ENCODE results near the gene MANBA. TPM values are rescaled to one million over a fixed set of nuclear protein-coding genes. Genes with fewer than 3 reads are reported as not detected.
A peak's percentile ranks its signal among the peaks of the same experiment; 100 is the strongest.

MANBA gene
- polyA plus RNA-seq, 2 of the 4 experiments (the other 2 are of a cell fraction) = 9.3 to 10.4 TPM

DNA sequence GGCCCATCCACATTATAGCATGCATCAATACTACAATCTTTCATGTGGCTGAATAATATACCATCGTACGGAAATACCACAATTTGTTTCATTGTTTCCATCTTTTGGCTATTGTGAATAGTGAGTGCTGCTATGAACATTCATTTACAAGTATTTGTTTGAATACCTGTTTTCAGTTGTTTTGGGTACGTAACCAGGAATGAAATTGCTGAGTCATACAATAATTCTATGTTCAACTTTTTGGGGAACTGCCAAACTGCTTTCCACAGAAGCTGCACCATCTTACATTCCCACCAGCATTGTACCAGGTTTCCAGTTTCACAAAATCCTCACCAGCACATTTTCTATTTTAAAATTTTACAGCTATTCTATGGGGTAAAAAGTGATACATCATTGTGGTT, 28.5 kb upstream of the MANBA start (continued):
- TF ChIP-seq, protein P1, sequence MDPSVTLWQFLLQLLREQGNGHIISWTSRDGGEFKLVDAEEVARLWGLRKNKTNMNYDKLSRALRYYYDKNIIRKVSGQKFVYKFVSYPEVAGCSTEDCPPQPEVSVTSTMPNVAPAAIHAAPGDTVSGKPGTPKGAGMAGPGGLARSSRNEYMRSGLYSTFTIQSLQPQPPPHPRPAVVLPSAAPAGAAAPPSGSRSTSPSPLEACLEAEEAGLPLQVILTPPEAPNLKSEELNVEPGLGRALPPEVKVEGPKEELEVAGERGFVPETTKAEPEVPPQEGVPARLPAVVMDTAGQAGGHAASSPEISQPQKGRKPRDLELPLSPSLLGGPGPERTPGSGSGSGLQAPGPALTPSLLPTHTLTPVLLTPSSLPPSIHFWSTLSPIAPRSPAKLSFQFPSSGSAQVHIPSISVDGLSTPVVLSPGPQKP (IDR thresholded peaks at IDR 0.05; ENCODE audit: low read depth, low read length) = no peak
- TF ChIP-seq, protein P2, sequence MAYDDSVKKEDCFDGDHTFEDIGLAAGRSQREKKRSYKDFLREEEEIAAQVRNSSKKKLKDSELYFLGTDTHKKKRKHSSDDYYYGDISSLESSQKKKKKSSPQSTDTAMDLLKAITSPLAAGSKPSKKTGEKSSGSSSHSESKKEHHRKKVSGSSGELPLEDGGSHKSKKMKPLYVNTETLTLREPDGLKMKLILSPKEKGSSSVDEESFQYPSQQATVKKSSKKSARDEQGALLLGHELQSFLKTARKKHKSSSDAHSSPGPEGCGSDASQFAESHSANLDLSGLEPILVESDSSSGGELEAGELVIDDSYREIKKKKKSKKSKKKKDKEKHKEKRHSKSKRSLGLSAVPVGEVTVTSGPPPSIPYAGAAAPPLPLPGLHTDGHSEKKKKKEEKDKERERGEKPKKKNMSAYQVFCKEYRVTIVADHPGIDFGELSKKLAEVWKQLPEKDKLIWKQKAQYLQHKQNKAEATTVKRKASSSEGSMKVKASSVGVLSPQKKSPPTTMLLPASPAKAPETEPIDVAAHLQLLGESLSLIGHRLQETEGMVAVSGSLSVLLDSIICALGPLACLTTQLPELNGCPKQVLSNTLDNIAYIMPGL (CRISPR knock-in tag; IDR thresholded peaks at IDR 0.05; ENCODE audit: borderline replicate concordance) = 0 out of 2 replicates have a peak, but pooled peaks have one; percentile 25
- TF ChIP-seq JUN (IDR thresholded peaks at IDR 0.05) (no peak), CEBPB (IDR thresholded peaks at IDR 0.05) (no peak), FOSB (CRISPR knock-in tag; IDR thresholded peaks at IDR 0.05) (no peak), ZNF302 (CRISPR knock-in tag; IDR thresholded peaks at IDR 0.05) (no peak), EHF (CRISPR knock-in tag; IDR thresholded peaks at IDR 0.05) (no peak), CBX8 (IDR thresholded peaks at IDR 0.05) (no peak)
- TF ChIP-seq, protein P3, sequence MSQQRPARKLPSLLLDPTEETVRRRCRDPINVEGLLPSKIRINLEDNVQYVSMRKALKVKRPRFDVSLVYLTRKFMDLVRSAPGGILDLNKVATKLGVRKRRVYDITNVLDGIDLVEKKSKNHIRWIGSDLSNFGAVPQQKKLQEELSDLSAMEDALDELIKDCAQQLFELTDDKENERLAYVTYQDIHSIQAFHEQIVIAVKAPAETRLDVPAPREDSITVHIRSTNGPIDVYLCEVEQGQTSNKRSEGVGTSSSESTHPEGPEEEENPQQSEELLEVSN (IDR thresholded peaks at IDR 0.05; ENCODE audit: borderline replicate concordance, low read depth) = no peak

DNA sequence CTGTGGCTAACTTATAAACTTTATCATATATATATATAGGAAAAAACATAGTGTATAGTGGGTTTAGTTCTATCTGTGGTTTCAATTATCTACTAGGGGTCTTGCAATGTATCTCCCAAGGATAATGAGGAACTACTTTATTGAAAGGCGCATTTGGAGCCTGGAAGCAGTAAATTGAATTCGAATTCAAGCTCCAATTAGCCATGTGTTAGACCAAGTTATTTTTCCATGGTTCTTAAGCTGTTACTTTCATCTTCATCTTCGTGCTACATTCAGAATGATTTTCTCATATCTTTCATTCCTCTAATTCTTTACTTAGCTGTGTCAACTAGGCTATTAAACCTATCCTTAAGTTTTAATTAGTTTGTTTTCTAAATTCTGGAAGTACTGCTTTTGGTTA, 27.2 kb upstream of the MANBA start:
- TF ChIP-seq, protein P4, sequence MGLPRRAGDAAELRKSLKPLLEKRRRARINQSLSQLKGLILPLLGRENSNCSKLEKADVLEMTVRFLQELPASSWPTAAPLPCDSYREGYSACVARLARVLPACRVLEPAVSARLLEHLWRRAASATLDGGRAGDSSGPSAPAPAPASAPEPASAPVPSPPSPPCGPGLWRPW (IDR thresholded peaks at IDR 0.05) = no peak
- TF ChIP-seq, protein P1 (IDR thresholded peaks at IDR 0.05; ENCODE audit: low read depth, low read length) = no peak
- no peak for TF ChIP-seq ZC3H11A (IDR thresholded peaks at IDR 0.05)
- no peak for TF ChIP-seq CBX2 (IDR thresholded peaks at IDR 0.05; ENCODE audit: borderline replicate concordance, low read depth)
- TF ChIP-seq, protein P5, sequence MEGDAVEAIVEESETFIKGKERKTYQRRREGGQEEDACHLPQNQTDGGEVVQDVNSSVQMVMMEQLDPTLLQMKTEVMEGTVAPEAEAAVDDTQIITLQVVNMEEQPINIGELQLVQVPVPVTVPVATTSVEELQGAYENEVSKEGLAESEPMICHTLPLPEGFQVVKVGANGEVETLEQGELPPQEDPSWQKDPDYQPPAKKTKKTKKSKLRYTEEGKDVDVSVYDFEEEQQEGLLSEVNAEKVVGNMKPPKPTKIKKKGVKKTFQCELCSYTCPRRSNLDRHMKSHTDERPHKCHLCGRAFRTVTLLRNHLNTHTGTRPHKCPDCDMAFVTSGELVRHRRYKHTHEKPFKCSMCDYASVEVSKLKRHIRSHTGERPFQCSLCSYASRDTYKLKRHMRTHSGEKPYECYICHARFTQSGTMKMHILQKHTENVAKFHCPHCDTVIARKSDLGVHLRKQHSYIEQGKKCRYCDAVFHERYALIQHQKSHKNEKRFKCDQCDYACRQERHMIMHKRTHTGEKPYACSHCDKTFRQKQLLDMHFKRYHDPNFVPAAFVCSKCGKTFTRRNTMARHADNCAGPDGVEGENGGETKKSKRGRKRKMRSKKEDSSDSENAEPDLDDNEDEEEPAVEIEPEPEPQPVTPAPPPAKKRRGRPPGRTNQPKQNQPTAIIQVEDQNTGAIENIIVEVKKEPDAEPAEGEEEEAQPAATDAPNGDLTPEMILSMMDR (IDR thresholded peaks at IDR 0.05) = no peak
- no peak for TF ChIP-seq CHD4 (IDR thresholded peaks at IDR 0.05; ENCODE audit: borderline replicate concordance)
- no peak for TF ChIP-seq NFE2L2 (conservative IDR thresholded peaks at IDR 0.05; ENCODE audit: low read length)
- TF ChIP-seq HOXB5 (CRISPR knock-in tag; IDR thresholded peaks at IDR 0.05) = no peak
- no peak for TF ChIP-seq FOXS1 (CRISPR knock-in tag; IDR thresholded peaks at IDR 0.05)
- no peak for TF ChIP-seq RAD21 (conservative IDR thresholded peaks at IDR 0.05 in 1 of 2, IDR thresholded peaks at IDR 0.05 in 1 of 2)
- no peak for TF ChIP-seq RCOR1 (IDR thresholded peaks at IDR 0.05; ENCODE audit: low read depth, low read length)
- no peak for TF ChIP-seq FOSL2 (IDR thresholded peaks at IDR 0.05)
- no peak for TF ChIP-seq FOSL2 (CRISPR knock-in tag; IDR thresholded peaks at IDR 0.05)
- no peak for TF ChIP-seq TFCP2L1 (CRISPR knock-in tag; IDR thresholded peaks at IDR 0.05)
- TF ChIP-seq PHF8 (IDR thresholded peaks at IDR 0.05; ENCODE audit: borderline replicate concordance, low read depth) = no peak
- no peak for TF ChIP-seq MAZ (IDR thresholded peaks at IDR 0.05; ENCODE audit: borderline replicate concordance, low read depth, low read length)
- Histone ChIP-seq H3K9me3 (0 out of 3 replicates have a peak, but pooled peaks cover 4% of the 10 kb centered on the region), H3K27ac (no peak overlapping the region), H3K4me3 (no peak overlapping the region), H3K4me1 (peaks cover 5% of the 10 kb centered on the region; the same call in 1 of the 3 replicates), H3K4me2 (no peak overlapping the region)
- 96% methylated on average over 3 of the region's 3 CpGs for WGBS (ENCODE audit: missing lambda C conversion rate)
- FAIRE-seq = no peak
- CTCF ChIA-PET = interaction anchor here (0.7 kb wide), 1 partner anchor 33 kb away, joined by 3 read pairs; no protein-coding TSS in a partner anchor
- POLR2A ChIA-PET = no interaction called here
- ATAC-seq = no peak
- no peak for DNase-seq (ENCODE audit: low read depth in 1 of 2, low spot score in 1 of 2)

Data from A549 (cell line).